Measurements from ENCODE around the gene LAMA3. TPM values are rescaled to one million over a fixed set of nuclear protein-coding genes. Genes with fewer than 3 reads are reported as not detected.

LAMA3 gene
- total RNA-seq, 1 donor: 8.3 TPM

DNA sequence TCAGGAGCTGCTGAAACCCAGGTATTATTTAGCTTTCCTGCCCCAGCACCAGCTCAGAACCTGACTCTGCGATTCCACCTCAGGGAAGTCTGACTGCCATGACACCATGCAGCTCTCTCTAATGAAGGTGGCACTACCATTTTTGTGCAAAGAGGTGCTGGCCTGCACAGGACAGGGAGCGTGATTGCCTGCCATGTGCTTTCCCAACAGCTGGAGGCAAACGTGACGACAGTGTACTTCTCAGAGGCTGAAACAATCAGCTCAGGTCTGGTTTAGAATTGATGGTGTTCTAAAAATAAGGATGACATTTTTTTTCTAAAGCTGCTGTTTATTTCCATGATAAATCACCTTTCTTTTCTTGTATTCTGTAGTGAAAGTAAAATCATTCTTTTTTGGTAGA lies 250.1 kb downstream of the LAMA3 start:
- Histone ChIP-seq H3K4me1 (ENCODE audit: insufficient read depth, low read length) (peaks cover under 1% of the 10 kb centered on the region), H3K36me3 (ENCODE audit: insufficient read depth, low read length) (no peaks in the 10 kb centered on the region), H3K27me3 (ENCODE audit: insufficient read depth, low read length) (no peaks in the 10 kb centered on the region), H4K20me1 (ENCODE audit: insufficient read depth, low read length) (no peaks in the 10 kb centered on the region), H3K4me3 (ENCODE audit: insufficient read depth, low read length) (no peak overlapping the region), H3K27ac (ENCODE audit: low read depth, low read length) (no peak overlapping the region), H3K4me2 (ENCODE audit: insufficient read depth, low read length) (no peak overlapping the region), H2AFZ (ENCODE audit: low read length) (no peak overlapping the region), H3K79me2 (ENCODE audit: insufficient read depth, low read length) (no peaks in the 10 kb centered on the region), H3K9me3 (ENCODE audit: low read depth, low read length) (no peaks in the 10 kb centered on the region)
- DNase-seq (ENCODE audit: insufficient read length, low spot score, missing footprints): no peak
- TF ChIP-seq, protein P1, sequence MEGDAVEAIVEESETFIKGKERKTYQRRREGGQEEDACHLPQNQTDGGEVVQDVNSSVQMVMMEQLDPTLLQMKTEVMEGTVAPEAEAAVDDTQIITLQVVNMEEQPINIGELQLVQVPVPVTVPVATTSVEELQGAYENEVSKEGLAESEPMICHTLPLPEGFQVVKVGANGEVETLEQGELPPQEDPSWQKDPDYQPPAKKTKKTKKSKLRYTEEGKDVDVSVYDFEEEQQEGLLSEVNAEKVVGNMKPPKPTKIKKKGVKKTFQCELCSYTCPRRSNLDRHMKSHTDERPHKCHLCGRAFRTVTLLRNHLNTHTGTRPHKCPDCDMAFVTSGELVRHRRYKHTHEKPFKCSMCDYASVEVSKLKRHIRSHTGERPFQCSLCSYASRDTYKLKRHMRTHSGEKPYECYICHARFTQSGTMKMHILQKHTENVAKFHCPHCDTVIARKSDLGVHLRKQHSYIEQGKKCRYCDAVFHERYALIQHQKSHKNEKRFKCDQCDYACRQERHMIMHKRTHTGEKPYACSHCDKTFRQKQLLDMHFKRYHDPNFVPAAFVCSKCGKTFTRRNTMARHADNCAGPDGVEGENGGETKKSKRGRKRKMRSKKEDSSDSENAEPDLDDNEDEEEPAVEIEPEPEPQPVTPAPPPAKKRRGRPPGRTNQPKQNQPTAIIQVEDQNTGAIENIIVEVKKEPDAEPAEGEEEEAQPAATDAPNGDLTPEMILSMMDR (IDR thresholded peaks at IDR 0.05; ENCODE audit: extremely low read depth, low read depth, low read length): no peak

DNA sequence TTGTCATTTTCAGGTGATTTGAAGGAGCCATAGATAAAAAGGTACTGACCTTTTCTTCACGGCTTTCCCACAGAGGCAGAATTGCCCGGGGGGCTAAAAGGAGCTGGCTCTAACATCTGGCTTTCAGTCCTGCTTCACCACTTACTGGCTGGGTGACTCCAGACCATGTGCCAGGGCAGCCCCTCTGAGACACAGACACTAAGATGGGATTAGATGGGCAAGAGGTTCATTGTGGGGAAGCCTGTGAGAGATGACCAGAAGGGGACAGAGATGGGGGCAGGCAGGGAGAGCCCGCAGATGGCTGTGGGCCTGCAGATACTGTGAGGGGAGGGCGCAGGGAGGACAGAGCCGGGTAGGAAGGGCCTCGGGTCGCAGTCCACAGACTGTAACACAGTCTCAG lies 250.6 kb downstream of the LAMA3 start:
- H3K27me3 ChIP-seq (ENCODE audit: insufficient read depth, low read length): no peaks in the 10 kb centered on the region
- TF ChIP-seq, protein P1 (IDR thresholded peaks at IDR 0.05; ENCODE audit: extremely low read depth, low read depth, low read length): no peak
- no peak overlapping the region for H2AFZ ChIP-seq (ENCODE audit: low read length)
- no peaks in the 10 kb centered on the region for H4K20me1 ChIP-seq (ENCODE audit: insufficient read depth, low read length)
- no peaks in the 10 kb centered on the region for H3K36me3 ChIP-seq (ENCODE audit: insufficient read depth, low read length)
- H3K4me3 ChIP-seq (ENCODE audit: insufficient read depth, low read length): no peak overlapping the region
- peak; percentile 65 for DNase-seq (ENCODE audit: insufficient read length, low spot score, missing footprints)
- H3K4me2 ChIP-seq (ENCODE audit: insufficient read depth, low read length): no peak overlapping the region
- no peaks in the 10 kb centered on the region for H3K79me2 ChIP-seq (ENCODE audit: insufficient read depth, low read length)
- no peaks in the 10 kb centered on the region for H3K9me3 ChIP-seq (ENCODE audit: low read depth, low read length)
- no peak overlapping the region for H3K27ac ChIP-seq (ENCODE audit: low read depth, low read length)
- H3K4me1 ChIP-seq (ENCODE audit: insufficient read depth, low read length): peaks cover 4% of the 10 kb centered on the region

DNA sequence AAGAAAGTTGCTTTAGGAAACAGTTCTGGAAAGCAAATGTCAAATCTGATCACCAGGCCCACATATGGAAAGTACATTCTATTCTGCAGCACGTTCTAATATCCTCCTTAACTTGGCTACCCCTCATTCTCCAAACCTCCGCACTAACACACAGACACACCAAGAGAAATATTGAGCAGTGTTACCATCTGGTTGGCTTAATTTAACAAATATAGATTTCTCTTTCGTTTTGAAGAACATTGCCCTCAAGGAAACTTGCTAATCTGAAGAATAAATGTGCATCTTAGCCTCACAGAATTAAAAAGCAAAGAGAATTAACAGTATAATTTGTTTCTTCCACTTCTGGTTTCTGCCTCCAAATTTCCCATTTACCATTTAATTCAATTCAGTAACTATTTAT lies 252.5 kb downstream of the LAMA3 start:
- H3K36me3 ChIP-seq (ENCODE audit: insufficient read depth, low read length): no peaks in the 10 kb centered on the region
- H3K9me3 ChIP-seq (ENCODE audit: low read depth, low read length): no peaks in the 10 kb centered on the region
- TF ChIP-seq, protein P1 (IDR thresholded peaks at IDR 0.05; ENCODE audit: extremely low read depth, low read depth, low read length): no peak
- H3K4me3 ChIP-seq (ENCODE audit: insufficient read depth, low read length): no peak overlapping the region
- H3K27me3 ChIP-seq (ENCODE audit: insufficient read depth, low read length): no peaks in the 10 kb centered on the region
- DNase-seq (ENCODE audit: insufficient read length, low spot score, missing footprints): no peak
- H3K27ac ChIP-seq (ENCODE audit: low read depth, low read length): no peak overlapping the region
- H4K20me1 ChIP-seq (ENCODE audit: insufficient read depth, low read length): no peaks in the 10 kb centered on the region
- no peak overlapping the region for H2AFZ ChIP-seq (ENCODE audit: low read length)
- peaks cover 4% of the 10 kb centered on the region for H3K4me1 ChIP-seq (ENCODE audit: insufficient read depth, low read length)
- no peak overlapping the region for H3K4me2 ChIP-seq (ENCODE audit: insufficient read depth, low read length)
- H3K79me2 ChIP-seq (ENCODE audit: insufficient read depth, low read length): no peaks in the 10 kb centered on the region

DNA sequence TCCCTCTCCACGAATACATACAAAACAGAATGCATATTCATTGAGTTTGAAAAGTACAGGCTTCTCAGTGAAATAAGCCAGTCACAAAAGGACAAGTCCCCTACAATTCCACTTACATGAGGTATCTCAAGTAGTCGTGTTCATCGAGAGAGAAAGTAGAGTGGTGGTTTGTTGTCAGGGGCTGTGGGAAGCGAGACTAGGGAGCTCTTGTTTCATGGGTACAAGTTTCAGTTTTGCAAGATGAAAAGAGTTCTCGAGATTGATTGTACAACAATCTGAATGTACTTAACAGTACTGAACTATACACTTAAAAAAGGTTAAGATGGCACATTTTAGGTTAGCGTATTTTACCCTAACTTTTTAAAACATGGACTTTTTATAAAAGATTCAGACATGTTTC lies 253.9 kb downstream of the LAMA3 start:
- H3K4me1 ChIP-seq (ENCODE audit: insufficient read depth, low read length): peaks cover 4% of the 10 kb centered on the region
- no peaks in the 10 kb centered on the region for H3K79me2 ChIP-seq (ENCODE audit: insufficient read depth, low read length)
- no peaks in the 10 kb centered on the region for H4K20me1 ChIP-seq (ENCODE audit: insufficient read depth, low read length)
- no peak overlapping the region for H3K27ac ChIP-seq (ENCODE audit: low read depth, low read length)
- H3K4me3 ChIP-seq (ENCODE audit: insufficient read depth, low read length): no peak overlapping the region
- H2AFZ ChIP-seq (ENCODE audit: low read length): no peak overlapping the region
- H3K27me3 ChIP-seq (ENCODE audit: insufficient read depth, low read length): no peaks in the 10 kb centered on the region
- no peak for DNase-seq (ENCODE audit: insufficient read length, low spot score, missing footprints)
- H3K9me3 ChIP-seq (ENCODE audit: low read depth, low read length): no peaks in the 10 kb centered on the region
- H3K4me2 ChIP-seq (ENCODE audit: insufficient read depth, low read length): no peak overlapping the region
- H3K36me3 ChIP-seq (ENCODE audit: insufficient read depth, low read length): no peaks in the 10 kb centered on the region
- TF ChIP-seq, protein P1 (IDR thresholded peaks at IDR 0.05; ENCODE audit: extremely low read depth, low read depth, low read length): no peak
